KMS-11 (cell line): ENCODE results near the gene TIPARP.
"Not testable (repeated sequence)": the region's sequence is repeated elsewhere in the genome, so short reads cannot be mapped to it uniquely, and the experiment has no call there.

Source experiments
- H2AFZ ChIP-seq: fragments of 200-600 bp; sonication (generic); 2 replicates; pipeline ENCODE4 v1.6.1; 2016; ENCODE audit warnings: antibody characterized with exemption, mixed run types, low read depth
- H3K27ac ChIP-seq: fragments of 200-600 bp; sonication (generic); 2 replicates; pipeline ENCODE4 v1.6.1; 2016; ENCODE audit warnings: mild to moderate bottlenecking, mixed run types
- H3K27me3 ChIP-seq: fragments of 200-600 bp; sonication (generic); 2 replicates; pipeline ENCODE4 v1.6.1; 2017; ENCODE audit warnings: mild to moderate bottlenecking, low read depth, mixed run types, moderate library complexity; ENCODE audit not compliant: insufficient read depth
- H3K36me3 ChIP-seq: fragments of 200-600 bp; sonication (generic); 2 replicates; pipeline ENCODE4 v1.6.1; 2017; ENCODE audit warnings: mild to moderate bottlenecking, mixed run types; ENCODE audit not compliant: insufficient read depth
- H3K4me1 ChIP-seq: fragments of 200-600 bp; sonication (generic); 2 replicates; pipeline ENCODE4 v1.6.1; 2016; ENCODE audit warnings: mild to moderate bottlenecking, low read depth, mixed run types; ENCODE audit not compliant: poor library complexity, severe bottlenecking
- H3K4me2 ChIP-seq: fragments of 200-600 bp; sonication (generic); 2 replicates; pipeline ENCODE4 v1.7.0; 2016; ENCODE audit warnings: mild to moderate bottlenecking, mixed run types
- H3K4me3 ChIP-seq: fragments of 200-600 bp; sonication (generic); IDR thresholded peaks from 2 replicates; pipeline ENCODE4 v1.6.1; 2017; ENCODE audit warnings: low read depth, low read length, mixed read lengths; ENCODE audit not compliant: insufficient read depth
- H3K79me2 ChIP-seq: fragments of 200-600 bp; sonication (generic); 2 replicates; pipeline ENCODE4 v1.6.1; 2016; ENCODE audit warnings: low read depth, mixed run types; ENCODE audit not compliant: insufficient read depth
- H3K9ac ChIP-seq: fragments of 200-600 bp; sonication (generic); 2 replicates; pipeline ENCODE4 v1.6.1; 2016; ENCODE audit warnings: mild to moderate bottlenecking, mixed run types
- H4K20me1 ChIP-seq: fragments of 200-600 bp; sonication (generic); 2 replicates; pipeline ENCODE4 v1.6.1; 2016; ENCODE audit warnings: mild to moderate bottlenecking, mixed run types; ENCODE audit not compliant: insufficient read depth
- CTCF ChIP-seq: fragments of 200-600 bp; sonication (generic); conservative IDR thresholded peaks from 2 replicates; pipeline ENCODE4 v1.6.1; 2017; ENCODE audit warnings: low read depth, mild to moderate bottlenecking, antibody characterized with exemption, low read length, moderate library complexity, mixed read lengths

The TIPARP gene

GRCh38 chr3:156732715-156733421 is 58.5 kb downstream of the TIPARP start:
- Histone ChIP-seq H3K4me2 (no peak overlapping the region), H2AFZ (no peak overlapping the region), H3K9ac (no peak overlapping the region), H3K79me2 (no peaks in the 10 kb centered on the region), H3K27me3 (no peaks in the 10 kb centered on the region), H3K4me1 (no peaks in the 10 kb centered on the region), H3K27ac (no peak overlapping the region), H3K4me3 (no peak overlapping the region), H4K20me1 (no peaks in the 10 kb centered on the region), H3K36me3 (no peaks in the 10 kb centered on the region)
- TF ChIP-seq CTCF = no peak

- H3K9ac ChIP-seq, H3K4me2 ChIP-seq, H3K79me2 ChIP-seq, H3K27ac ChIP-seq, H3K4me1 ChIP-seq, H3K36me3 ChIP-seq, H3K27me3 ChIP-seq, H4K20me1 ChIP-seq, H2AFZ ChIP-seq, H3K4me3 ChIP-seq: not testable (repeated sequence)
Observed at GRCh38 chr3:156734661-156735060, 60.3 kb downstream of the TIPARP start.

GRCh38 chr3:156735471-156735870 is 61.1 kb downstream of the TIPARP start:
- Histone ChIP-seq H3K9ac (no peak overlapping the region), H3K27ac (no peak overlapping the region), H3K4me1 (no peaks in the 10 kb centered on the region), H3K4me3 (no peak overlapping the region), H3K79me2 (no peaks in the 10 kb centered on the region), H3K36me3 (no peaks in the 10 kb centered on the region), H2AFZ (no peak overlapping the region), H3K27me3 (no peaks in the 10 kb centered on the region), H3K4me2 (no peak overlapping the region), H4K20me1 (no peaks in the 10 kb centered on the region)
- no peak for TF ChIP-seq CTCF

GRCh38 chr3:156737049-156737448 is 62.7 kb downstream of the TIPARP start:
- not testable (repeated sequence) for H3K79me2 ChIP-seq, H3K4me1 ChIP-seq, H3K9ac ChIP-seq, H2AFZ ChIP-seq, H3K27ac ChIP-seq, H3K27me3 ChIP-seq, H3K36me3 ChIP-seq, H3K4me3 ChIP-seq, H3K4me2 ChIP-seq, H4K20me1 ChIP-seq

GRCh38 chr3:156738251-156738650 is 63.9 kb downstream of the TIPARP start:
- Histone ChIP-seq H3K79me2 (no peaks in the 10 kb centered on the region), H3K9ac (no peak overlapping the region), H3K27me3 (no peaks in the 10 kb centered on the region), H3K27ac (no peak overlapping the region), H3K4me3 (no peak overlapping the region), H4K20me1 (no peaks in the 10 kb centered on the region), H3K36me3 (no peaks in the 10 kb centered on the region), H3K4me2 (no peak overlapping the region), H2AFZ (no peak overlapping the region), H3K4me1 (peaks cover 21% of the 10 kb centered on the region)
- TF ChIP-seq CTCF = no peak
